B cell (primary cell): ENCODE measurements around the gene DEXI. TPM values are rescaled to one million over a fixed set of nuclear protein-coding genes. Genes with fewer than 3 reads are reported as not detected.
A peak's percentile ranks its signal among the peaks of the same experiment; 100 is the strongest.

Experiments used
- ATAC-seq: fragments of 200-7000 bp; cut with Tn5 transposase; one replicate; pipeline ENCODE4 v1.10.0; 2021; ENCODE audit warnings: low read depth, mild to moderate bottlenecking, moderate number of reproducible peaks, moderate library complexity
- CTCF ChIA-PET: fragments of 350-600 bp; sonication (Branson Sonifier 250); formaldehyde crosslinking; loops from one replicate; lab custom pipeline; 2021; ENCODE audit warnings: antibody characterized with exemption, inconsistent platforms; lab: Charles Lee
- POLR2A ChIA-PET: fragments of 350-600 bp; sonication (Branson Sonifier 250); formaldehyde crosslinking; loops from one replicate; lab custom pipeline; 2021; ENCODE audit warnings: antibody characterized with exemption; lab: Charles Lee
- DNase-seq: peaks from one replicate; pipeline ENCODE4 v3.0.0; 2013
- H2AFZ ChIP-seq: 2 replicates; pipeline ENCODE4 v1.6.1; 2012; ENCODE audit warnings: mild to moderate bottlenecking, low read depth, low read length; ENCODE audit not compliant: insufficient read depth, poor library complexity, severe bottlenecking
- H3K27ac ChIP-seq, 2 donors: 1 replicate in 1 of 2; 2 replicates in 1 of 2; pipeline ENCODE4 v1.5.1; 2012 to 2013; ENCODE audit warnings: low read length in 2 of 2, mild to moderate bottlenecking in 2 of 2, moderate library complexity in 1 of 2
- H3K27me3 ChIP-seq, 4 experiments: fragments of 200-600 bp in 1 of 4; sonication (generic) in 1 of 4; replicated peaks in 1 of 4; 1 replicate in 2 of 4; 2 replicates in 2 of 4; pipeline versions ENCODE4 v1.6.1 to v1.7.0; 2013 to 2016; ENCODE audit warnings: low read length in 3 of 4, mild to moderate bottlenecking in 2 of 4, mixed read lengths in 1 of 4, moderate library complexity in 1 of 4; ENCODE audit not compliant: insufficient read depth in 4 of 4, control insufficient read depth in 3 of 4; ENCODE audit errors: control extremely low read depth in 1 of 4
- H3K36me3 ChIP-seq, 2 experiments: replicated peaks in 1 of 2; 1 replicate in 1 of 2; 2 replicates in 1 of 2; pipeline versions ENCODE4 v1.6.1 to v1.7.1; 2013; ENCODE audit warnings: low read length in 1 of 2; ENCODE audit not compliant: insufficient read depth in 2 of 2, control insufficient read depth in 1 of 2; ENCODE audit errors: control extremely low read depth in 1 of 2, extremely low read depth in 1 of 2
- H3K4me1 ChIP-seq, 2 donors: fragments of 200-600 bp in 1 of 2; sonication (generic) in 1 of 2; 1 replicate in 1 of 2; 2 replicates in 1 of 2; pipeline versions ENCODE4 v1.5.1 to v1.6.1; 2013 to 2017; ENCODE audit warnings: low read length in 2 of 2; ENCODE audit not compliant: control insufficient read depth in 2 of 2, insufficient read depth in 2 of 2
- H3K4me2 ChIP-seq: replicated peaks from 2 replicates; pipeline ENCODE3; 2012; ENCODE audit warnings: mild to moderate bottlenecking, low read depth, low read length; ENCODE audit not compliant: poor library complexity, severe bottlenecking
- H3K4me3 ChIP-seq, 5 experiments: fragments of 200-600 bp in 1 of 5; sonication (generic) in 1 of 5; 1 replicate in 3 of 5; 2 replicates in 2 of 5; pipeline versions ENCODE4 v1.5.1 to v1.7.0; 2011 to 2016; ENCODE audit warnings: low read length in 4 of 5, mild to moderate bottlenecking in 4 of 5, low read depth in 2 of 5, control low read depth in 1 of 5, moderate library complexity in 1 of 5; ENCODE audit not compliant: insufficient read depth in 1 of 5; ENCODE audit errors: control extremely low read depth in 1 of 5, extremely low read depth in 1 of 5
- H3K79me2 ChIP-seq: fragments of 200-600 bp; sonication (generic); one replicate; pipeline ENCODE4 v1.6.0; 2016; ENCODE audit warnings: low read length; ENCODE audit not compliant: control insufficient read depth, insufficient read depth
- H3K9ac ChIP-seq: fragments of 200-600 bp; sonication (generic); 2 replicates; pipeline ENCODE4 v1.6.1; 2017; ENCODE audit warnings: mild to moderate bottlenecking, low read length, moderate library complexity
- H3K9me3 ChIP-seq, 3 donors: one replicate each; pipeline versions ENCODE4 v1.6.1 to v1.7.1; 2013; ENCODE audit warnings: low read length in 2 of 3; ENCODE audit not compliant: control insufficient read depth in 2 of 3, insufficient read depth in 1 of 3; ENCODE audit errors: control extremely low read depth in 1 of 3
- H4K20me1 ChIP-seq: 2 replicates; pipeline ENCODE4 v1.6.0; 2012; ENCODE audit warnings: mild to moderate bottlenecking, low read length; ENCODE audit not compliant: insufficient read depth, control insufficient read depth, poor library complexity, severe bottlenecking
- H3K27ac Mint-ChIP-seq: one replicate; pipeline ENCODE4 v1.8.0; 2021; ENCODE audit warnings: mixed read lengths
- H3K27me3 Mint-ChIP-seq: one replicate; pipeline ENCODE4 v1.8.0; 2021; ENCODE audit warnings: mixed read lengths
- H3K4me1 Mint-ChIP-seq: one replicate; pipeline ENCODE4 v1.8.0; 2021; ENCODE audit warnings: mixed read lengths
- H3K4me3 Mint-ChIP-seq: one replicate; pipeline ENCODE4 v1.8.0; 2021; ENCODE audit warnings: mixed read lengths
- H3K9me3 Mint-ChIP-seq: one replicate; pipeline ENCODE4 v1.8.0; 2022; ENCODE audit warnings: mixed read lengths; ENCODE audit not compliant: insufficient read depth
- CTCF ChIP-seq: fragments of 200-600 bp; IDR thresholded peaks from one replicate; pipeline ENCODE4 v1.8.0; 2022; ENCODE audit warnings: antibody characterized with exemption, mild to moderate bottlenecking
- EZH2 ChIP-seq: IDR thresholded peaks from 2 replicates; pipeline ENCODE4 v1.6.1; 2012; ENCODE audit warnings: borderline replicate concordance, low read depth, mild to moderate bottlenecking, moderate library complexity, low read length; ENCODE audit not compliant: insufficient read depth, poor library complexity, severe bottlenecking
- WGBS: methylation state at CpG from one replicate; pipeline ENCODE4 v1.1.5; 2013; ENCODE audit warnings: missing lambda C conversion rate; ENCODE audit not compliant: insufficient coverage; 5-methylcytosine and 5-hydroxymethylcytosine counted together
- intact Hi-C: fragments of 100-400 bp; cut with micrococcal nuclease; formaldehyde crosslinking; loops from one replicate; pipeline ENCODE4 v1.10.0; 2022
- polyA plus RNA-seq: library from polyadenylated mRNA; depleted of rRNA; stranded (reverse); fragments of >200 nt; gene quantifications from 2 replicates; pipeline ENCODE4 v1.2.3, GENCODE V29; 2012
- total RNA-seq, 2 donors: library from RNA; stranded (reverse); fragments of 120-200 nt in 1 of 2; gene quantifications; 1 replicate in 1 of 2; 2 replicates in 1 of 2; pipeline versions ENCODE4 v1.2.3 to v1.2.4, GENCODE V29; 2013 to 2022

The DEXI gene
- total and polyA plus RNA-seq, 2 donors (not counting 1 experiment from before 2014, with no cell fraction given) = 9.1 to 17.7 TPM

DNA sequence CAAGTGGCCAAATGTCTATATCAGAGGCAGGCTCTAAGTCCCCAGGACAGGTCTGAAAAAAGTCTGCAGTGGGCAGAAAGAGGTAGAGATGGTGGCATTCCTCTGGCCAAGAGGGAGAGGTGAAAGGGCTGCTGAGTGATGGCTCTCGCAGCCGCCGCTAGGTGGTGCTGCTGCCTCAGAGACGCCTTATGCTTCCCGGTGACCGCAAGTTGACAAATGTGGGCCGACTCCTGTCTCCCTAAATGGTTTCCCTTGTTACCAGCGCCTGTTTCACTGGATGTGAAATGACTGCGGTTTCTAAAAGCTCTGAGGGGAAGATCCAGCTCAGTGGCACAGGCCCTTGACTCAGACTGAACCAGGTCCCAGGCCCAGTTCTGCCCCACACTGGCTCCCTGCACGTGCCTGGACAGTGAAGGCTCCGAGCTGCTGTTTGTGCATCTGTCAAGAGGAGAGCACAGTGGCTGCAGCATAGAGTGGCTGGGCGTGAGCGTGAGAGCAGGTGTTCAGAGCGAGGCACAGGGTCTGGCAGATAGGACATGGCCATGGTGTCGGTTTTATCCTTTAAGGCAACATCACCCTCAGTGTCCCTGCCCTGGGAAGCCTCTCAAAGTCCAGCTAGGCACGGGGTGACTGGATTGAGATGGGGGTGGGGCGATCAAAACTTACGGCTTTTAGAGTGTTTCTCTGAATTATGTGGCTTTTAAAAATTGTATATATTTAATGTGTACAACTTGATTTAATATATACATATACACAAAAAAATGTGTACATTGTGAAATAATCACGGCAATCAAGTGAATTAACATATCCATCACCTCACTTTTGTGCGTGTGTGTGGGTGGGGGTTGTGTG is 22.0 kb upstream of the DEXI start:
- Histone ChIP-seq H3K36me3 (peaks cover 0 to 69% of the 10 kb centered on the region in 2 experiments), H3K4me2 (peak overlapping the region; percentile 57), H3K4me3 (no peak overlapping the region), H4K20me1 (peaks cover 11% of the 10 kb centered on the region), H3K27me3 (no peaks in the 10 kb centered on the region), H3K79me2 (peaks cover 58% of the 10 kb centered on the region), H3K9ac (no peak overlapping the region), H2AFZ (peak overlapping the region; percentile 0), H3K27ac (no peak overlapping the region), H3K4me1 (peaks cover 23 to 27% of the 10 kb centered on the region in 2 donors), H3K9me3 (no peaks in the 10 kb centered on the region)
- intact Hi-C loops = loop anchor here (1.0 to 10.0 kb wide), 12 partner anchors 10 to 848 kb away; partner anchors contain the start of gene LITAF
- H3K4me1 Mint-ChIP-seq = peaks cover 39% of the 10 kb centered on the region
- TF ChIP-seq EZH2 = no peak
- TF ChIP-seq CTCF = peak; percentile 95
- ChIA-PET POLR2A (interaction anchor here (0.6 to 3.6 kb wide), 11 partner anchors 15 to 677 kb away, joined by 3 to 32 read pairs (median 4); partner anchors contain the start of genes CLEC16A and SOCS1), CTCF (interaction anchor here (0.7 to 11.4 kb wide), 59 partner anchors 9 to 884 kb away, joined by 3 to 142 read pairs (median 4); partner anchors contain the start of genes CLEC16A, LITAF, SOCS1 and TXNDC11)
- DNase-seq (peak; percentile 86), ATAC-seq (peak; percentile 35)
- H3K27ac Mint-ChIP-seq = peak overlapping the region; percentile 86
- H3K9me3 Mint-ChIP-seq = no peaks in the 10 kb centered on the region
- no peaks in the 10 kb centered on the region for H3K27me3 Mint-ChIP-seq
- peak overlapping the region; percentile 70 for H3K4me3 Mint-ChIP-seq
- WGBS = 32% methylated on average over 15 of the region's 20 CpGs
